SK-N-SH treated with all-trans-retinoic acid at 6 μM for 48 hours (cell line): ENCODE data around the gene SAPCD1.

Source experiments
- ATAC-seq: fragments of 200-7000 bp; cut with Tn5 transposase; 3 replicates; pipeline ENCODE4 v1.9.1; 2020; ENCODE audit warnings: mild to moderate bottlenecking, moderate library complexity
- BACH2 ChIP-seq: fragments of 250-450 bp; sonication (Bioruptor Pico); IDR thresholded peaks from 2 replicates; pipeline ENCODE4 v1.9.0; 2021; ENCODE audit warnings: mild to moderate bottlenecking, borderline replicate concordance
- CSDC2 ChIP-seq: fragments of 250-450 bp; sonication (Bioruptor Pico); IDR thresholded peaks from 2 replicates; pipeline ENCODE4 v1.5.0; 2020; ENCODE audit warnings: mild to moderate bottlenecking, moderate library complexity
- ESRRG ChIP-seq: fragments of 250-450 bp; sonication (Bioruptor Pico); IDR thresholded peaks from 2 replicates; pipeline ENCODE4 v1.6.1; 2021; ENCODE audit warnings: mild to moderate bottlenecking
- GLIS3 ChIP-seq: fragments of 250-450 bp; sonication (Bioruptor Pico); IDR thresholded peaks from 2 replicates; pipeline ENCODE4 v1.5.0; 2020; ENCODE audit warnings: mild to moderate bottlenecking, moderate library complexity
- ISL1 ChIP-seq: fragments of 250-450 bp; sonication (Bioruptor Pico); IDR thresholded peaks from 2 replicates; pipeline ENCODE4 v2.1.2; 2022; ENCODE audit warnings: mild to moderate bottlenecking, moderate library complexity
- OSR1 ChIP-seq: fragments of 250-450 bp; sonication (Bioruptor Pico); IDR thresholded peaks from 2 replicates; pipeline ENCODE4 v1.8.0; 2022; ENCODE audit warnings: moderate library complexity, mild to moderate bottlenecking, inconsistent platforms
- PPARA ChIP-seq: fragments of 250-450 bp; sonication (Bioruptor Pico); IDR thresholded peaks from 2 replicates; pipeline ENCODE4 v1.5.0; 2020; ENCODE audit warnings: mild to moderate bottlenecking, borderline replicate concordance
- RARB ChIP-seq: fragments of 250-450 bp; sonication (Bioruptor Pico); IDR thresholded peaks from 2 replicates; pipeline ENCODE4 v1.8.0; 2021; ENCODE audit warnings: mild to moderate bottlenecking, moderate library complexity
- SNAI2 ChIP-seq: fragments of 250-450 bp; sonication (Bioruptor Pico); IDR thresholded peaks from 2 replicates; pipeline ENCODE4 v1.5.0; 2020; ENCODE audit warnings: mild to moderate bottlenecking, moderate library complexity
- TOX ChIP-seq: fragments of 250-450 bp; sonication (Bioruptor Pico); IDR thresholded peaks from 2 replicates; pipeline ENCODE4 v1.8.0; 2021; ENCODE audit warnings: mild to moderate bottlenecking, moderate library complexity, borderline replicate concordance
- ZFP3 ChIP-seq: fragments of 250-450 bp; sonication (Bioruptor Pico); IDR thresholded peaks from 2 replicates; pipeline ENCODE4 v1.5.0; 2020; ENCODE audit warnings: mild to moderate bottlenecking, moderate library complexity
- ZFP30 ChIP-seq: fragments of 450-650 bp; formaldehyde crosslinking; IDR thresholded peaks from 2 replicates; pipeline ENCODE4 v1.5.0; 2022; ENCODE audit warnings: mild to moderate bottlenecking, moderate library complexity
- ZNF565 ChIP-seq: fragments of 450-650 bp; formaldehyde crosslinking; conservative IDR thresholded peaks from 2 replicates; pipeline ENCODE4 v1.5.0; 2020; ENCODE audit warnings: low read depth, mild to moderate bottlenecking, moderate library complexity
- ZNF70 ChIP-seq: fragments of 450-650 bp; formaldehyde crosslinking; IDR thresholded peaks from 2 replicates; pipeline ENCODE4 v1.5.0; 2020; ENCODE audit warnings: mild to moderate bottlenecking, moderate library complexity
- ZNF8 ChIP-seq: fragments of 450-650 bp; formaldehyde crosslinking; IDR thresholded peaks from 2 replicates; pipeline ENCODE4 v1.5.0; 2020; ENCODE audit warnings: mild to moderate bottlenecking, moderate library complexity
- TF ChIP-seq, protein P1 (sequence below): fragments of 250-450 bp; sonication (Bioruptor Pico); IDR thresholded peaks from 2 replicates; pipeline ENCODE4 v1.5.1; 2020; ENCODE audit warnings: low read depth, mild to moderate bottlenecking, moderate library complexity
- TF ChIP-seq, protein P2 (sequence below): fragments of 250-450 bp; sonication (Bioruptor Pico); IDR thresholded peaks from 2 replicates; pipeline ENCODE4 v1.8.0; 2020; ENCODE audit warnings: mild to moderate bottlenecking, moderate library complexity, borderline replicate concordance
- TF ChIP-seq, protein P3 (sequence below): fragments of 250-450 bp; sonication (Bioruptor Pico); IDR thresholded peaks from 2 replicates; pipeline ENCODE4 v1.5.0; 2020; ENCODE audit warnings: mild to moderate bottlenecking, moderate library complexity
- TF ChIP-seq, protein P4 (sequence below): fragments of 250-450 bp; sonication (Bioruptor Pico); IDR thresholded peaks from 2 replicates; pipeline ENCODE4 v1.8.0; 2021; ENCODE audit warnings: low read depth, mild to moderate bottlenecking, moderate library complexity, borderline replicate concordance
- TF ChIP-seq, protein P5 (sequence below): fragments of 250-450 bp; sonication (Bioruptor Pico); IDR thresholded peaks from 2 replicates; pipeline ENCODE4 v1.5.1; 2021; ENCODE audit warnings: mild to moderate bottlenecking, moderate library complexity

The SAPCD1 gene

DNA sequence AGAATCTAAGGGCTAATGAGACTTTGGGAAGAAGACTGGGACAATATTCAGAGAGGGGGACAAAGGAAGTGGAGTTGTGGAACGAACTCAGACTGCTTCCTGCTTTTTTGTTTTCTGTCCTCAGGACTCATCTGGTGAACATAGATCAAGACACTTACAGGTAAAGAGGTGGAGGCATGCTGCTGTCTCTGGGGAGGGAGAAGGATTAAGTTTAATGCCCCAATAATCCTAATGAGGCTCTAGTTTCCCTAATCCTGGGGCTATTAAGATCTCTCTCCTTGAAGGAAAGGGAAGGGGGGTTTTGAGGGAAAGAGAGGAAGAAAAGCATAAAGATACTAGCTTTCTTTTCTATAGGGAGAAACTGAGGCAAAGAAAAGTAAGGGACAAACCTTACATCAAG is 18.0 kb upstream of the SAPCD1 start:
- no peak for ATAC-seq
- TF ChIP-seq ESRRG (CRISPR knock-in tag) (no peak), CSDC2 (CRISPR knock-in tag) (no peak), ZNF8 (no peak), ZFP3 (CRISPR knock-in tag) (no peak), TOX (no peak), ZNF565 (CRISPR knock-in tag) (no peak), GLIS3 (CRISPR knock-in tag) (no peak), PPARA (no peak), OSR1 (CRISPR knock-in tag) (no peak), RARB (CRISPR knock-in tag) (no peak), ISL1 (no peak)
- TF ChIP-seq, protein P1, sequence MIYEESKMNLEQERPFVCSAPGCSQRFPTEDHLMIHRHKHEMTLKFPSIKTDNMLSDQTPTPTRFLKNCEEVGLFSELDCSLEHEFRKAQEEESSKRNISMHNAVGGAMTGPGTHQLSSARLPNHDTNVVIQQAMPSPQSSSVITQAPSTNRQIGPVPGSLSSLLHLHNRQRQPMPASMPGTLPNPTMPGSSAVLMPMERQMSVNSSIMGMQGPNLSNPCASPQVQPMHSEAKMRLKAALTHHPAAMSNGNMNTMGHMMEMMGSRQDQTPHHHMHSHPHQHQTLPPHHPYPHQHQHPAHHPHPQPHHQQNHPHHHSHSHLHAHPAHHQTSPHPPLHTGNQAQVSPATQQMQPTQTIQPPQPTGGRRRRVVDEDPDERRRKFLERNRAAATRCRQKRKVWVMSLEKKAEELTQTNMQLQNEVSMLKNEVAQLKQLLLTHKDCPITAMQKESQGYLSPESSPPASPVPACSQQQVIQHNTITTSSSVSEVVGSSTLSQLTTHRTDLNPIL (CRISPR knock-in tag), result no peak
- TF ChIP-seq, protein P2, sequence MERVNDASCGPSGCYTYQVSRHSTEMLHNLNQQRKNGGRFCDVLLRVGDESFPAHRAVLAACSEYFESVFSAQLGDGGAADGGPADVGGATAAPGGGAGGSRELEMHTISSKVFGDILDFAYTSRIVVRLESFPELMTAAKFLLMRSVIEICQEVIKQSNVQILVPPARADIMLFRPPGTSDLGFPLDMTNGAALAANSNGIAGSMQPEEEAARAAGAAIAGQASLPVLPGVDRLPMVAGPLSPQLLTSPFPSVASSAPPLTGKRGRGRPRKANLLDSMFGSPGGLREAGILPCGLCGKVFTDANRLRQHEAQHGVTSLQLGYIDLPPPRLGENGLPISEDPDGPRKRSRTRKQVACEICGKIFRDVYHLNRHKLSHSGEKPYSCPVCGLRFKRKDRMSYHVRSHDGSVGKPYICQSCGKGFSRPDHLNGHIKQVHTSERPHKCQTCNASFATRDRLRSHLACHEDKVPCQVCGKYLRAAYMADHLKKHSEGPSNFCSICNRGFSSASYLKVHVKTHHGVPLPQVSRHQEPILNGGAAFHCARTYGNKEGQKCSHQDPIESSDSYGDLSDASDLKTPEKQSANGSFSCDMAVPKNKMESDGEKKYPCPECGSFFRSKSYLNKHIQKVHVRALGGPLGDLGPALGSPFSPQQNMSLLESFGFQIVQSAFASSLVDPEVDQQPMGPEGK, result no peak
- TF ChIP-seq, protein P3, sequence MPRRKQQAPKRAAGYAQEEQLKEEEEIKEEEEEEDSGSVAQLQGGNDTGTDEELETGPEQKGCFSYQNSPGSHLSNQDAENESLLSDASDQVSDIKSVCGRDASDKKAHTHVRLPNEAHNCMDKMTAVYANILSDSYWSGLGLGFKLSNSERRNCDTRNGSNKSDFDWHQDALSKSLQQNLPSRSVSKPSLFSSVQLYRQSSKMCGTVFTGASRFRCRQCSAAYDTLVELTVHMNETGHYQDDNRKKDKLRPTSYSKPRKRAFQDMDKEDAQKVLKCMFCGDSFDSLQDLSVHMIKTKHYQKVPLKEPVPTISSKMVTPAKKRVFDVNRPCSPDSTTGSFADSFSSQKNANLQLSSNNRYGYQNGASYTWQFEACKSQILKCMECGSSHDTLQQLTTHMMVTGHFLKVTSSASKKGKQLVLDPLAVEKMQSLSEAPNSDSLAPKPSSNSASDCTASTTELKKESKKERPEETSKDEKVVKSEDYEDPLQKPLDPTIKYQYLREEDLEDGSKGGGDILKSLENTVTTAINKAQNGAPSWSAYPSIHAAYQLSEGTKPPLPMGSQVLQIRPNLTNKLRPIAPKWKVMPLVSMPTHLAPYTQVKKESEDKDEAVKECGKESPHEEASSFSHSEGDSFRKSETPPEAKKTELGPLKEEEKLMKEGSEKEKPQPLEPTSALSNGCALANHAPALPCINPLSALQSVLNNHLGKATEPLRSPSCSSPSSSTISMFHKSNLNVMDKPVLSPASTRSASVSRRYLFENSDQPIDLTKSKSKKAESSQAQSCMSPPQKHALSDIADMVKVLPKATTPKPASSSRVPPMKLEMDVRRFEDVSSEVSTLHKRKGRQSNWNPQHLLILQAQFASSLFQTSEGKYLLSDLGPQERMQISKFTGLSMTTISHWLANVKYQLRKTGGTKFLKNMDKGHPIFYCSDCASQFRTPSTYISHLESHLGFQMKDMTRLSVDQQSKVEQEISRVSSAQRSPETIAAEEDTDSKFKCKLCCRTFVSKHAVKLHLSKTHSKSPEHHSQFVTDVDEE, result no peak
- TF ChIP-seq, protein P4, sequence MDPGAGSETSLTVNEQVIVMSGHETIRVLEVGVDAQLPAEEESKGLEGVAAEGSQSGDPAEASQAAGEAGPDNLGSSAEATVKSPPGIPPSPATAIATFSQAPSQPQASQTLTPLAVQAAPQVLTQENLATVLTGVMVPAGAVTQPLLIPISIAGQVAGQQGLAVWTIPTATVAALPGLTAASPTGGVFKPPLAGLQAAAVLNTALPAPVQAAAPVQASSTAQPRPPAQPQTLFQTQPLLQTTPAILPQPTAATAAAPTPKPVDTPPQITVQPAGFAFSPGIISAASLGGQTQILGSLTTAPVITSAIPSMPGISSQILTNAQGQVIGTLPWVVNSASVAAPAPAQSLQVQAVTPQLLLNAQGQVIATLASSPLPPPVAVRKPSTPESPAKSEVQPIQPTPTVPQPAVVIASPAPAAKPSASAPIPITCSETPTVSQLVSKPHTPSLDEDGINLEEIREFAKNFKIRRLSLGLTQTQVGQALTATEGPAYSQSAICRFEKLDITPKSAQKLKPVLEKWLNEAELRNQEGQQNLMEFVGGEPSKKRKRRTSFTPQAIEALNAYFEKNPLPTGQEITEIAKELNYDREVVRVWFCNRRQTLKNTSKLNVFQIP (CRISPR knock-in tag), result no peak
- TF ChIP-seq, protein P5, sequence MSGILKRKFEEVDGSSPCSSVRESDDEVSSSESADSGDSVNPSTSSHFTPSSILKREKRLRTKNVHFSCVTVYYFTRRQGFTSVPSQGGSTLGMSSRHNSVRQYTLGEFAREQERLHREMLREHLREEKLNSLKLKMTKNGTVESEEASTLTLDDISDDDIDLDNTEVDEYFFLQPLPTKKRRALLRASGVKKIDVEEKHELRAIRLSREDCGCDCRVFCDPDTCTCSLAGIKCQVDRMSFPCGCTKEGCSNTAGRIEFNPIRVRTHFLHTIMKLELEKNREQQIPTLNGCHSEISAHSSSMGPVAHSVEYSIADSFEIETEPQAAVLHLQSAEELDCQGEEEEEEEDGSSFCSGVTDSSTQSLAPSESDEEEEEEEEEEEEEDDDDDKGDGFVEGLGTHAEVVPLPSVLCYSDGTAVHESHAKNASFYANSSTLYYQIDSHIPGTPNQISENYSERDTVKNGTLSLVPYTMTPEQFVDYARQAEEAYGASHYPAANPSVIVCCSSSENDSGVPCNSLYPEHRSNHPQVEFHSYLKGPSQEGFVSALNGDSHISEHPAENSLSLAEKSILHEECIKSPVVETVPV (CRISPR knock-in tag), result no peak
- TF ChIP-seq, all 23 proteins: peak for 0

DNA sequence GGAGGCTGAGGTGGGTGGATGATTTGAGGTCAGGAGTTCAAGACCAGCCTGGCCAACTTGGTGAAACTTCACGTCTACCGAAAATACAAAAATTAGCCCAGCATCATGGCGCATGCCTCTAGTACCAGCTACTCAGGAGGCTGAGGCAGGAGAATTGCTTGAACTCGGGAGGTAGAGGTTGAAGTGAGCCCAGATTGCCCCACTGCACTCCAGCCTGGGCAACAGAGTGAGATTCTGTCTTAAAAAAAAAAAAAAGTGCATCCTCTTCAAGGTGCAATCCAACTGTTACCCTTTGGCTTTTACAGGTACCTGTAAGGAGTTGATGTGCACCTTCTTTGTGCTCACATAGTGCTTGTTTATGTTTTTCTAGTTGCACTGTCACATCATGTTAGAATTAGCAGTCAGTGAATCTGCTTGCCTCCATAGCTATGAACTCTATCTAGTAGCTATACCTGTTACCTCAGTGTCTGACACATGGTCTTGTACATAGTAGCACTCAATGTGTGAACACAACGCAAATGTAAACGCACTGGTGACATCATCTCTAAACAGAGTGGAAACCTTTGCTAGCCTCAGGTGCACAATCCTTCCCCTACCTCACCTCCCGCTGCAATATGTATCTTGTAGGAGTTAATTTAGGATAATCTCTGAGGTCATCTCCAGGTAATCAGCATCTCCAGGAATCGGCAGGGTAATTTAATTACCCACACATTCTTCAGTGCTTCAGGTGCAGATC is 13.0 kb upstream of the SAPCD1 start:
- no peak for ATAC-seq
- TF ChIP-seq BACH2, result no peak
- TF ChIP-seq TOX, result no peak
- TF ChIP-seq ZNF565 (CRISPR knock-in tag), result no peak
- no peak for TF ChIP-seq SNAI2 (CRISPR knock-in tag)
- no peak for TF ChIP-seq ZNF70 (CRISPR knock-in tag)
- TF ChIP-seq, protein P2, result no peak
- no peak for TF ChIP-seq ZFP30 (CRISPR knock-in tag)
